ENCODE results near the gene ENTPD5.

DNA sequence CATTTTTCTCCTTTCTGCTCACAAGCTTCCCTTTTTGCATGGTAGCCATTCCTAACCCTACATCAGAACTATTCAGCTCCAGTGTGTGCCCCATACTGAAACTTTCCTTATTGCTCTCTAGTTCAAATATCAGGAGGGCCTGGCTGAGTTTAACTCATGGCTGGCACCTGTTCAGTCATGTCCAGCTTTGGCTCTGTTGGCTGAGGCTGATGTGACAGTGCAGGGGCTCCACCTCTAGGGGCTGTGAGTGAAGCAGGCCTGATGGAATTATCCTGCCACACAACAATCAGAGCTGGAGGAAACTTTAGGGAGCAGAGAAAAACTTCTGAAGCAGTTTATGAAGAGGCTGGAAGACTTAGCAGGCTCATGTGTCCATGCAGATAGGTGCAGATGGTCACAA lies 60.5 kb downstream of the ENTPD5 start:
- TF ChIP-seq, protein P1, sequence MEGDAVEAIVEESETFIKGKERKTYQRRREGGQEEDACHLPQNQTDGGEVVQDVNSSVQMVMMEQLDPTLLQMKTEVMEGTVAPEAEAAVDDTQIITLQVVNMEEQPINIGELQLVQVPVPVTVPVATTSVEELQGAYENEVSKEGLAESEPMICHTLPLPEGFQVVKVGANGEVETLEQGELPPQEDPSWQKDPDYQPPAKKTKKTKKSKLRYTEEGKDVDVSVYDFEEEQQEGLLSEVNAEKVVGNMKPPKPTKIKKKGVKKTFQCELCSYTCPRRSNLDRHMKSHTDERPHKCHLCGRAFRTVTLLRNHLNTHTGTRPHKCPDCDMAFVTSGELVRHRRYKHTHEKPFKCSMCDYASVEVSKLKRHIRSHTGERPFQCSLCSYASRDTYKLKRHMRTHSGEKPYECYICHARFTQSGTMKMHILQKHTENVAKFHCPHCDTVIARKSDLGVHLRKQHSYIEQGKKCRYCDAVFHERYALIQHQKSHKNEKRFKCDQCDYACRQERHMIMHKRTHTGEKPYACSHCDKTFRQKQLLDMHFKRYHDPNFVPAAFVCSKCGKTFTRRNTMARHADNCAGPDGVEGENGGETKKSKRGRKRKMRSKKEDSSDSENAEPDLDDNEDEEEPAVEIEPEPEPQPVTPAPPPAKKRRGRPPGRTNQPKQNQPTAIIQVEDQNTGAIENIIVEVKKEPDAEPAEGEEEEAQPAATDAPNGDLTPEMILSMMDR (conservative IDR thresholded peaks at IDR 0.05), result no peak
- no peak for TF ChIP-seq ZFX (IDR thresholded peaks at IDR 0.05)
